Tibial artery (tissue), 4 donors: ENCODE results near the gene INA.
"Not testable (repeated sequence)": the region's sequence is repeated elsewhere in the genome, so short reads cannot be mapped to it uniquely, and the experiment has no call there.

Source experiments
- DNase-seq, 2 donors: peaks; one replicate each; pipeline ENCODE4 v3.0.0-alpha.2; 2019
- H3K27ac ChIP-seq, 2 donors: fragments of 200-600 bp; sonication (generic) in 1 of 2; 1 replicate in 1 of 2; 2 replicates in 1 of 2; pipeline ENCODE4 v1.5.1; 2018 to 2019; ENCODE audit warnings: mild to moderate bottlenecking in 1 of 2
- H3K27me3 ChIP-seq, 2 donors: fragments of 200-600 bp; sonication (generic) in 1 of 2; one replicate each; pipeline versions ENCODE4 v1.5.1 to v1.6.0; 2016 to 2019
- H3K36me3 ChIP-seq, 3 donors: fragments of 200-600 bp; sonication (generic) in 2 of 3; one replicate each; pipeline ENCODE4 v1.5.1; 2016 to 2019; ENCODE audit warnings: mild to moderate bottlenecking in 2 of 3
- H3K4me1 ChIP-seq, 4 donors: fragments of 200-600 bp; sonication (generic) in 2 of 4; 1 replicate in 3 of 4; 2 replicates in 1 of 4; pipeline ENCODE4 v1.5.1; 2016 to 2019
- H3K4me3 ChIP-seq, 2 donors: fragments of 200-600 bp; sonication (generic) in 1 of 2; 1 replicate in 1 of 2; 2 replicates in 1 of 2; pipeline ENCODE4 v1.5.1; 2018 to 2019; ENCODE audit warnings: mild to moderate bottlenecking in 2 of 2
- H3K9me3 ChIP-seq, 3 donors: fragments of 200-600 bp; sonication (generic) in 1 of 3; one replicate each; pipeline ENCODE4 v1.5.1; 2016 to 2019
- intact Hi-C: fragments of 100-400 bp; cut with DNase I; formaldehyde crosslinking; loops from one replicate; pipeline ENCODE4 v1.15.0; 2023; ENCODE audit warnings: low total_unique reads
- TF ChIP-seq, protein P1 (sequence below), 2 experiments: fragments of 200-600 bp in 1 of 2; fragments of 450-650 bp in 1 of 2; IDR thresholded peaks; one replicate each; pipeline ENCODE4 v1.5.1; 2017 to 2019; ENCODE audit warnings: antibody characterized with exemption in 2 of 2, mild to moderate bottlenecking in 1 of 2, moderate library complexity in 1 of 2

The INA gene

GRCh38 chr10:103246324-103246723 is 30.6 kb upstream of the INA start:
- Histone ChIP-seq H3K9me3 (no peaks in the 10 kb centered on the region), H3K4me1 (peaks cover 0 to 10% (median 6%) of the 10 kb centered on the region in 4 donors), H3K4me3 (no peak overlapping the region), H3K36me3 (no peaks in the 10 kb centered on the region), H3K27ac (no peak overlapping the region), H3K27me3 (no peaks in the 10 kb centered on the region)
- TF ChIP-seq, protein P1, sequence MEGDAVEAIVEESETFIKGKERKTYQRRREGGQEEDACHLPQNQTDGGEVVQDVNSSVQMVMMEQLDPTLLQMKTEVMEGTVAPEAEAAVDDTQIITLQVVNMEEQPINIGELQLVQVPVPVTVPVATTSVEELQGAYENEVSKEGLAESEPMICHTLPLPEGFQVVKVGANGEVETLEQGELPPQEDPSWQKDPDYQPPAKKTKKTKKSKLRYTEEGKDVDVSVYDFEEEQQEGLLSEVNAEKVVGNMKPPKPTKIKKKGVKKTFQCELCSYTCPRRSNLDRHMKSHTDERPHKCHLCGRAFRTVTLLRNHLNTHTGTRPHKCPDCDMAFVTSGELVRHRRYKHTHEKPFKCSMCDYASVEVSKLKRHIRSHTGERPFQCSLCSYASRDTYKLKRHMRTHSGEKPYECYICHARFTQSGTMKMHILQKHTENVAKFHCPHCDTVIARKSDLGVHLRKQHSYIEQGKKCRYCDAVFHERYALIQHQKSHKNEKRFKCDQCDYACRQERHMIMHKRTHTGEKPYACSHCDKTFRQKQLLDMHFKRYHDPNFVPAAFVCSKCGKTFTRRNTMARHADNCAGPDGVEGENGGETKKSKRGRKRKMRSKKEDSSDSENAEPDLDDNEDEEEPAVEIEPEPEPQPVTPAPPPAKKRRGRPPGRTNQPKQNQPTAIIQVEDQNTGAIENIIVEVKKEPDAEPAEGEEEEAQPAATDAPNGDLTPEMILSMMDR (IDR thresholded peaks at IDR 0.05) = no peak
- no peak for DNase-seq
- intact Hi-C loops = loop anchor here (10.0 kb wide), 3 partner anchors 52 to 512 kb away; partner anchors contain the start of genes CYP17A1 and NT5C2

- Histone ChIP-seq H3K27ac (no peak overlapping the region), H3K4me1 (no peaks in the 10 kb centered on the region), H3K36me3 (no peaks in the 10 kb centered on the region), H3K4me3 (no peak overlapping the region), H3K9me3 (no peaks in the 10 kb centered on the region), H3K27me3 (no peaks in the 10 kb centered on the region)
- TF ChIP-seq, protein P1 (IDR thresholded peaks at IDR 0.05) = no peak
- intact Hi-C loops = no loop called here
- no peak for DNase-seq
Observed at GRCh38 chr10:103254113-103254512, 22.8 kb upstream of the INA start.

GRCh38 chr10:103254538-103255325 is 22.2 kb upstream of the INA start:
- no peak overlapping the region for H3K27ac ChIP-seq
- H3K4me1 ChIP-seq = no peaks in the 10 kb centered on the region
- H3K9me3 ChIP-seq = no peaks in the 10 kb centered on the region
- TF ChIP-seq, protein P1 (IDR thresholded peaks at IDR 0.05) = no peak
- intact Hi-C loops = no loop called here
- no peak for DNase-seq
- no peaks in the 10 kb centered on the region for H3K36me3 ChIP-seq
- H3K27me3 ChIP-seq = no peaks in the 10 kb centered on the region
- H3K4me3 ChIP-seq = no peak overlapping the region

DNA sequence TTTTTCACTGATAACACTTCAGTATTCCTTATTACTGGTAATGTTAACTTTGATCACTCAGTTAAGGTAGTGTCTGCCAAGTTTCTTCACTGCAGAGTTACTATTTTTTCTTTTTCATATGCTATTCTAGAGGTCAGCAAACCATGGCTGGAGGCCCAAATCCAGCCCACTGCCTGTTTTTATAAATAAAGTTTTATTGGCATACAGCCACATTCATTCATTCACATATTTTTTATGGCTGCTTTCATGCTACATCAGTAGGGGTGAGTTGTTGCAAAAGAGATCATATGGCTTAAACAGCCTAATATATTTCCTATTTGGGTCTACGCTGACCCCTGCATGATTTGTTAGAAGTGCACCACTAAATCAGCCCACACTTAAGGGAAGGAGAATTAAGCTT is 20.3 kb upstream of the INA start:
- H3K4me3 ChIP-seq = no peak overlapping the region
- intact Hi-C loops = no loop called here
- TF ChIP-seq, protein P1 (IDR thresholded peaks at IDR 0.05) = no peak
- no peaks in the 10 kb centered on the region for H3K27me3 ChIP-seq
- H3K9me3 ChIP-seq = no peaks in the 10 kb centered on the region
- no peak for DNase-seq
- no peaks in the 10 kb centered on the region for H3K36me3 ChIP-seq
- H3K4me1 ChIP-seq = no peaks in the 10 kb centered on the region
- no peak overlapping the region for H3K27ac ChIP-seq

DNA sequence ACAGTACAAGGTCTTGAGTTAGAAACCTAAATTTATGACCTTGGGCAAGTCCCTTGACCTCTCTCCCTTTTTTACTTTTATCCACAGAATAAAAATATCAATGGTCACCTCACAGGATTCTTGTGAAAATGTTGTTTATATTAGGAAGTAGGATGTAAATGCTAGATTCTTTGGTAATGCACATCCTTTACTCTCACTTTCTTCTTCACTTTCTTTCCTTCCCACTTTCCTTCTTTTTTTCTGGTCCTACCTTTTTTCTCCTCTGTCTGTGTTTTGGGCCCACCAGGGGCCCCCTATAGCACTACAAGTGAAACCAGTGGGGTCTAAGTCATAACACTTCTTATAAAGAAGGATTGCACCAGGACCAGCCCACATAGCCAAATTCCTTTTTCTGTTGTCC is 19.1 kb upstream of the INA start:
- H3K9me3 ChIP-seq = no peaks in the 10 kb centered on the region
- intact Hi-C loops = no loop called here
- H3K27ac ChIP-seq = no peak overlapping the region
- H3K27me3 ChIP-seq = no peaks in the 10 kb centered on the region
- TF ChIP-seq, protein P1 (IDR thresholded peaks at IDR 0.05) = no peak
- no peaks in the 10 kb centered on the region for H3K36me3 ChIP-seq
- DNase-seq = no peak
- H3K4me1 ChIP-seq = no peaks in the 10 kb centered on the region
- no peak overlapping the region for H3K4me3 ChIP-seq

DNA sequence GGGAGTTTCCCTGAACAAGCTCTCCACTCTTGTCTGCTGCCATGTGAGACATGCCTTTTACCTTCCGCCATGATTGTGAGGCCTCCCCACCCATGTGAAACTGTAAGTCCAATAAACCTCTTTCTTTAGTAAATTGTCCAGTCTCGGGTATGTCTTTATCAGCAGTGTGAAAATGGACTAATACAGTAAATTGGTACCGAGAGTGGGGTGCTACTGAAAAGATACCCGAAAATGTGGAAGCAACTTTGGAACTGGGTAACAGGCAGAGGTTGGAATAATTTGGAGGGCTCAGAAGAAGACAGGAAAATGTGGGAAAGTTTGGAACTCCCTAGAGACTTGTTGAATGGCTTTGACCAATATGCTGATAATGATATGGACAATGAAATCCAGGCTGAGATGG is 18.0 kb upstream of the INA start:
- H3K4me1 ChIP-seq, H3K36me3 ChIP-seq, H3K27me3 ChIP-seq, H3K9me3 ChIP-seq, DNase-seq, H3K27ac ChIP-seq, H3K4me3 ChIP-seq, intact Hi-C loops: not testable (repeated sequence)
